ENCODE results near the gene CA6. TPM values are rescaled to one million over a fixed set of nuclear protein-coding genes. Genes with fewer than 3 reads are reported as not detected.
"Not testable (repeated sequence)": the region's sequence is repeated elsewhere in the genome, so short reads cannot be mapped to it uniquely, and the experiment has no call there.

The CA6 gene
- total RNA-seq, 1 experiment from 2014 or later: not detected

GRCh38 chr1:8966606-8967005 is 20.9 kb downstream of the CA6 start:
- no peaks in the 10 kb centered on the region for H3K79me2 ChIP-seq (ENCODE audit: insufficient read depth, low read length)
- H2AK5ac ChIP-seq (ENCODE audit: insufficient read length, low read length): no peak overlapping the region
- no peak overlapping the region for H2BK20ac ChIP-seq (ENCODE audit: low read depth, low read length, poor library complexity, severe bottlenecking)
- H3K4ac ChIP-seq (ENCODE audit: low read depth, low read length): no peak overlapping the region
- no peak overlapping the region for H3K27ac Mint-ChIP-seq
- H3K4me2 ChIP-seq (ENCODE audit: insufficient read depth, insufficient read length, low read length): no peak overlapping the region
- H2BK12ac ChIP-seq (ENCODE audit: insufficient read length, low read depth, low read length): no peak overlapping the region
- DNase-seq: no peak
- no peak overlapping the region for H2AFZ ChIP-seq (ENCODE audit: low read length)
- H2BK120ac ChIP-seq (ENCODE audit: low read depth, low read length, poor library complexity, severe bottlenecking): no peak overlapping the region
- H2BK5ac ChIP-seq (ENCODE audit: insufficient read length, low read length): no peak overlapping the region
- no peaks in the 10 kb centered on the region for H3K27me3 ChIP-seq (ENCODE audit: insufficient read depth, low read length)
- no peak overlapping the region for H3K14ac ChIP-seq (ENCODE audit: insufficient read depth, low read length)
- no peaks in the 10 kb centered on the region for H3K36me3 Mint-ChIP-seq (ENCODE audit: insufficient read depth in 1 of 3, low read depth in 3 of 3)
- no peak overlapping the region for H3T11ph ChIP-seq (ENCODE audit: low read length)
- H2BK15ac ChIP-seq (ENCODE audit: low read depth, low read length): no peak overlapping the region
- H3K9me3 Mint-ChIP-seq: no peaks in the 10 kb centered on the region; a peak in 2 of 5 replicates
- no peak overlapping the region for H4K91ac ChIP-seq (ENCODE audit: insufficient read length, low read depth, low read length)
- no peaks in the 10 kb centered on the region for H3K4me1 ChIP-seq (ENCODE audit: insufficient read depth, low read length)
- H3K56ac ChIP-seq (ENCODE audit: insufficient read length, low read depth, low read length): no peak overlapping the region
- H3K4me1 Mint-ChIP-seq: peaks cover 4 to 8% of the 10 kb centered on the region in 2 experiments
- no peaks in the 10 kb centered on the region for H4K20me1 ChIP-seq (ENCODE audit: control insufficient read depth, insufficient read depth, insufficient read length)
- TF ChIP-seq, protein P1, sequence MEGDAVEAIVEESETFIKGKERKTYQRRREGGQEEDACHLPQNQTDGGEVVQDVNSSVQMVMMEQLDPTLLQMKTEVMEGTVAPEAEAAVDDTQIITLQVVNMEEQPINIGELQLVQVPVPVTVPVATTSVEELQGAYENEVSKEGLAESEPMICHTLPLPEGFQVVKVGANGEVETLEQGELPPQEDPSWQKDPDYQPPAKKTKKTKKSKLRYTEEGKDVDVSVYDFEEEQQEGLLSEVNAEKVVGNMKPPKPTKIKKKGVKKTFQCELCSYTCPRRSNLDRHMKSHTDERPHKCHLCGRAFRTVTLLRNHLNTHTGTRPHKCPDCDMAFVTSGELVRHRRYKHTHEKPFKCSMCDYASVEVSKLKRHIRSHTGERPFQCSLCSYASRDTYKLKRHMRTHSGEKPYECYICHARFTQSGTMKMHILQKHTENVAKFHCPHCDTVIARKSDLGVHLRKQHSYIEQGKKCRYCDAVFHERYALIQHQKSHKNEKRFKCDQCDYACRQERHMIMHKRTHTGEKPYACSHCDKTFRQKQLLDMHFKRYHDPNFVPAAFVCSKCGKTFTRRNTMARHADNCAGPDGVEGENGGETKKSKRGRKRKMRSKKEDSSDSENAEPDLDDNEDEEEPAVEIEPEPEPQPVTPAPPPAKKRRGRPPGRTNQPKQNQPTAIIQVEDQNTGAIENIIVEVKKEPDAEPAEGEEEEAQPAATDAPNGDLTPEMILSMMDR (conservative IDR thresholded peaks at IDR 0.05): no peak
- H3K27me3 Mint-ChIP-seq (ENCODE audit: low read depth): peaks cover 3% of the 10 kb centered on the region
- H3K79me1 ChIP-seq (ENCODE audit: insufficient read depth, low read depth, low read length, poor library complexity, severe bottlenecking): no peaks in the 10 kb centered on the region
- H3K9me3 ChIP-seq (ENCODE audit: control insufficient read depth, low read depth, low read length): no peaks in the 10 kb centered on the region
- H3K23me2 ChIP-seq (ENCODE audit: insufficient read length, low read depth, low read length, poor library complexity, severe bottlenecking): no peaks in the 10 kb centered on the region
- H3K18ac ChIP-seq (ENCODE audit: insufficient read length, low read depth, low read length): no peak overlapping the region
- H4K5ac ChIP-seq (ENCODE audit: insufficient read length, low read depth, low read length): no peak overlapping the region
- H3K4me3 Mint-ChIP-seq: no peak overlapping the region
- no peak overlapping the region for H3K23ac ChIP-seq (ENCODE audit: insufficient read length, low read depth, low read length)
- H4K8ac ChIP-seq (replicated peaks; ENCODE audit: insufficient read length, low read depth, low read length): no peak overlapping the region
- no CpG with 5 or more reads among the region's 4 CpGs for WGBS (ENCODE audit: extremely low coverage, insufficient read length, low lambda C conversion rate)
- H3K9ac ChIP-seq (ENCODE audit: extremely low read depth, insufficient read length, low read length): no peak overlapping the region
- H3K27ac ChIP-seq (ENCODE audit: insufficient read length, low read depth, low read length): no peak overlapping the region

DNA sequence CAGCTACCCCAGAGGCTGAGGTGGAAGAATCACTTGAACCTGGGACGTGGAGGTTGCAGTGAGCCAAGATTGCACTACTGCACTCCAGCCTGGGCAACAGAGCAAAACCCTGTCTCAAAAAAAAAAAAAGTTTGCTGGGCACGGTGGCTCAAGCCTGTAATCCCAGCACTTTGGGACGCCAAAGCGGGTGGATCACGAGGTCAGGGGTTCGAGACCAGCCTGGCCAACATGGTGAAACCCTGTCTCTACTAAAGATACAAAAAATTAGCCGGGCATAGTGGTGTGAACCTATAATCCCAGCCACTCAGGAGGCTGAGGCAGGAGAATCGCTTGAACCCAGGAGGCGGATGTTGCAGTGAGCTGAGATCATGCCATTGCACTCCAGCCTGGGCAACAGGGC is 23.2 kb downstream of the CA6 start:
- H3K27ac Mint-ChIP-seq: not testable (repeated sequence)
- no CpG with 5 or more reads among the region's 9 CpGs for WGBS (ENCODE audit: extremely low coverage, insufficient read length, low lambda C conversion rate)

More for the DNA sequence above, 23.2 kb downstream of the CA6 start:
- H2BK120ac ChIP-seq (ENCODE audit: low read depth, low read length, poor library complexity, severe bottlenecking); H3K79me2 ChIP-seq (ENCODE audit: insufficient read depth, low read length); H3K18ac ChIP-seq (ENCODE audit: insufficient read length, low read depth, low read length); H4K8ac ChIP-seq (replicated peaks; ENCODE audit: insufficient read length, low read depth, low read length); H2BK15ac ChIP-seq (ENCODE audit: low read depth, low read length); H3K23ac ChIP-seq (ENCODE audit: insufficient read length, low read depth, low read length); H3K4me3 Mint-ChIP-seq; H3K27me3 Mint-ChIP-seq (ENCODE audit: low read depth); H4K20me1 ChIP-seq (ENCODE audit: control insufficient read depth, insufficient read depth, insufficient read length); H3K56ac ChIP-seq (ENCODE audit: insufficient read length, low read depth, low read length); H3K27ac ChIP-seq (ENCODE audit: insufficient read length, low read depth, low read length); H2AK5ac ChIP-seq (ENCODE audit: insufficient read length, low read length); H3K9me3 Mint-ChIP-seq; H3K4me1 Mint-ChIP-seq; H3K79me1 ChIP-seq (ENCODE audit: insufficient read depth, low read depth, low read length, poor library complexity, severe bottlenecking); H3K4me2 ChIP-seq (ENCODE audit: insufficient read depth, insufficient read length, low read length); H3T11ph ChIP-seq (ENCODE audit: low read length); H2AFZ ChIP-seq (ENCODE audit: low read length); H3K36me3 Mint-ChIP-seq (ENCODE audit: insufficient read depth in 1 of 3, low read depth in 3 of 3); H4K5ac ChIP-seq (ENCODE audit: insufficient read length, low read depth, low read length); H2BK5ac ChIP-seq (ENCODE audit: insufficient read length, low read length); H2BK20ac ChIP-seq (ENCODE audit: low read depth, low read length, poor library complexity, severe bottlenecking); H3K4ac ChIP-seq (ENCODE audit: low read depth, low read length); DNase-seq; H3K27me3 ChIP-seq (ENCODE audit: insufficient read depth, low read length); H2BK12ac ChIP-seq (ENCODE audit: insufficient read length, low read depth, low read length); H3K14ac ChIP-seq (ENCODE audit: insufficient read depth, low read length); H3K23me2 ChIP-seq (ENCODE audit: insufficient read length, low read depth, low read length, poor library complexity, severe bottlenecking); H3K9ac ChIP-seq (ENCODE audit: extremely low read depth, insufficient read length, low read length); H3K4me1 ChIP-seq (ENCODE audit: insufficient read depth, low read length); H3K9me3 ChIP-seq (ENCODE audit: control insufficient read depth, low read depth, low read length); H4K91ac ChIP-seq (ENCODE audit: insufficient read length, low read depth, low read length): not testable (repeated sequence)

Measured in H9 (cell line).